Measurements from ENCODE around the gene SNRNP40. TPM values are rescaled to one million over a fixed set of nuclear protein-coding genes. Genes with fewer than 3 reads are reported as not detected.

SNRNP40 gene
- total and polyA plus RNA-seq, 10 of the 15 experiments (the other 5 are each of a cell fraction or from before 2014, with no cell fraction given): 34.9 to 212 (median 115) TPM

DNA sequence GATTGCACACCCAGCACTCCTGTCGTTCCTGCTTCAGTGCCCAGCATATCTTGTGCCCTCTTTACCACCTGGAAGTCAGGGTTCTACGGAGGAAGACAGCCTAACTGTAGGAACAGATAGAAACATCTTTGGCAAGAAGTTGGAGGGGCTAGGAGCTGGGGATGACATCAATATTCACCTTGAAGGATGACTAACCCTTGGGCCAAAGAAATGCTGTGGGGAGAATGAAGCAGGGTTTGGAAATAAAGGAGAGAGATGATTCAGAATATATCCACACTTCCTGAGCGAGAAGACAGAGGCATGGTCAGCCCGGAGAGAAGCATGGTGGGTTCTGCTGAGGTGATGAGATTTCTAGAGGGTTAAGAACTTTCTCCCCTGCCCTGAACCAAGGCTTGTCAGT, 52.3 kb downstream of the SNRNP40 start:
- Histone ChIP-seq H3K4me1 (ENCODE audit: control insufficient read depth, insufficient read depth, low read length) (no peaks in the 10 kb centered on the region), H3K4me3 (no peak overlapping the region), H3K79me2 (ENCODE audit: control insufficient read depth, insufficient read depth, low read length) (no peaks in the 10 kb centered on the region), H3K36me3 (ENCODE audit: control insufficient read depth in 2 of 2, insufficient read depth in 2 of 2, low read length in 1 of 2) (no peaks in the 10 kb centered on the region), H3K27me3 (replicated peaks in 1 of 2; ENCODE audit: control insufficient read depth in 2 of 2, insufficient read depth in 2 of 2, low read length in 1 of 2) (peaks cover 0 to 8% of the 10 kb centered on the region in 2 experiments; a peak in 2 of 4 replicates), H2AFZ (ENCODE audit: control insufficient read depth, low read depth, low read length) (no peak overlapping the region), H3K4me2 (ENCODE audit: control insufficient read depth, insufficient read depth) (no peak overlapping the region), H3K9me3 (replicated peaks; ENCODE audit: control insufficient read depth, insufficient read depth, low read length) (no peaks in the 10 kb centered on the region), H3K9ac (ENCODE audit: control insufficient read depth, insufficient read depth, low read length) (no peak overlapping the region), H3K27ac (ENCODE audit: control insufficient read depth, insufficient read depth) (no peak overlapping the region), H4K20me1 (ENCODE audit: control insufficient read depth, insufficient read depth) (no peaks in the 10 kb centered on the region)
- WGBS (ENCODE audit: insufficient coverage, insufficient replicate concordance, low lambda C conversion rate, missing lambda C conversion rate): 69% methylated on average over 4 of the region's 4 CpGs
- no TSS peak for BruUV-seq (replicated peaks)
- TF ChIP-seq NFIC (IDR thresholded peaks at IDR 0.05; ENCODE audit: low read depth, low read length) (no peak), EED (IDR thresholded peaks at IDR 0.05; ENCODE audit: low read depth) (no peak), KAT2A (conservative IDR thresholded peaks at IDR 0.05; ENCODE audit: control insufficient read depth, low read depth, low read length) (no peak), IKZF1 (conservative IDR thresholded peaks at IDR 0.05) (no peak), SUZ12 (IDR thresholded peaks at IDR 0.05; ENCODE audit: unreplicated experiment) (no peak)
- TF ChIP-seq, protein P1, sequence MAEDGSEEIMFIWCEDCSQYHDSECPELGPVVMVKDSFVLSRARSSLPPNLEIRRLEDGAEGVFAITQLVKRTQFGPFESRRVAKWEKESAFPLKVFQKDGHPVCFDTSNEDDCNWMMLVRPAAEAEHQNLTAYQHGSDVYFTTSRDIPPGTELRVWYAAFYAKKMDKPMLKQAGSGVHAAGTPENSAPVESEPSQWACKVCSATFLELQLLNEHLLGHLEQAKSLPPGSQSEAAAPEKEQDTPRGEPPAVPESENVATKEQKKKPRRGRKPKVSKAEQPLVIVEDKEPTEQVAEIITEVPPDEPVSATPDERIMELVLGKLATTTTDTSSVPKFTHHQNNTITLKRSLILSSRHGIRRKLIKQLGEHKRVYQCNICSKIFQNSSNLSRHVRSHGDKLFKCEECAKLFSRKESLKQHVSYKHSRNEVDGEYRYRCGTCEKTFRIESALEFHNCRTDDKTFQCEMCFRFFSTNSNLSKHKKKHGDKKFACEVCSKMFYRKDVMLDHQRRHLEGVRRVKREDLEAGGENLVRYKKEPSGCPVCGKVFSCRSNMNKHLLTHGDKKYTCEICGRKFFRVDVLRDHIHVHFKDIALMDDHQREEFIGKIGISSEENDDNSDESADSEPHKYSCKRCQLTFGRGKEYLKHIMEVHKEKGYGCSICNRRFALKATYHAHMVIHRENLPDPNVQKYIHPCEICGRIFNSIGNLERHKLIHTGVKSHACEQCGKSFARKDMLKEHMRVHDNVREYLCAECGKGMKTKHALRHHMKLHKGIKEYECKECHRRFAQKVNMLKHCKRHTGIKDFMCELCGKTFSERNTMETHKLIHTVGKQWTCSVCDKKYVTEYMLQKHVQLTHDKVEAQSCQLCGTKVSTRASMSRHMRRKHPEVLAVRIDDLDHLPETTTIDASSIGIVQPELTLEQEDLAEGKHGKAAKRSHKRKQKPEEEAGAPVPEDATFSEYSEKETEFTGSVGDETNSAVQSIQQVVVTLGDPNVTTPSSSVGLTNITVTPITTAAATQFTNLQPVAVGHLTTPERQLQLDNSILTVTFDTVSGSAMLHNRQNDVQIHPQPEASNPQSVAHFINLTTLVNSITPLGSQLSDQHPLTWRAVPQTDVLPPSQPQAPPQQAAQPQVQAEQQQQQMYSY (CRISPR knock-in tag; IDR thresholded peaks at IDR 0.05): no peak
- intact Hi-C loops (cut with micrococcal nuclease; ENCODE audit: unreplicated experiment) (no loop called here), in situ Hi-C loops (cut with MboI) (no loop called here)
- DNase-seq (ENCODE audit: low read depth, low spot score) (no peak), ATAC-seq (no peak), FAIRE-seq (no peak)
- ChIA-PET SMC1A (ENCODE audit: uncharacterized antibody, unreplicated experiment) (no interaction called here), RAD21 (ENCODE audit: unreplicated experiment) (no interaction called here), CTCF (no interaction called here), POLR2A (no interaction called here)

All from GM12878 (cell line).